Measurements from ENCODE around the gene TEF. TPM values are rescaled to one million over a fixed set of nuclear protein-coding genes. Genes with fewer than 3 reads are reported as not detected.

TEF gene
- total RNA-seq, 2 experiments from 2014 or later, result 1.9 to 2.4 TPM

- ChIA-PET POLR2A (no interaction called here), CTCF (interaction anchor here (0.5 to 0.9 kb wide), 2 partner anchors 12 to 13 kb away, joined by 3 to 4 read pairs; no protein-coding TSS in a partner anchor)
These were observed 29.7 kb upstream of the TEF start for GRCh38 chr22:41352058-41352457.

DNA sequence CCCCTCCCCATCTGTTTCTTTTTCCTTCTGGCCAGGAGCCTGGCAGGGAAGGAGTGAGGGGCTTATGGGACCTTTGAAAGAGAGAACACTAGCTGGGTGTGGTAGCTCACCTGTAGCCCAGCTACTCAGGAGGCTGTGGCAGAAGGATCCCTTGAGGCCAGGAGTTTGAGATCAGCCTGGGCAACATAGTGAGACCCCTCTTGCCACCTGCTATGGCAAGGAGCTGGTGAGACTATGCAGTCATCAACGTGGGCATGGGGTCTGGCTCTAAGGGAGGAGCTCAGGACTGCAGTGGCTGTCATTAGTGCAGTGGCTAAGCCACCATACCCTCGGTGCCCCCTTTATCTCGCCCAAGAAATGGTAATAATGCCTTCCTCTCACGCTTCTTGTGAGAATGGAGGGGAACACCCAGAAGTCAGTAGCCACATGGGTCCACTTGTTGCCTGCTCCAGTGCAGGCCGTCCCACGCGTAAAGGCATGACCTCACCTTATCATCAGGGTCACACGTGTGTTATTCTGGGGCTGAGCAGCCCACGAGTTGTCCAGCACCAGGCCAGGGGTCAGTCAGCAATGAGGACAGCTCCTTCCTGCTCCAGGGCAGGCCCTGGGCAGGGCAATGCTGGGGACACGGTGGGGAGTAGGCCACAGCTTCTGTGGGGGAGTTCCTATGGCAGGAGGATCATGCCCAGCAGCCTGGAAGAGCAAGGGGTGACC lies 27.7 kb upstream of the TEF start:
- ChIA-PET CTCF (no interaction called here), POLR2A (no interaction called here)

DNA sequence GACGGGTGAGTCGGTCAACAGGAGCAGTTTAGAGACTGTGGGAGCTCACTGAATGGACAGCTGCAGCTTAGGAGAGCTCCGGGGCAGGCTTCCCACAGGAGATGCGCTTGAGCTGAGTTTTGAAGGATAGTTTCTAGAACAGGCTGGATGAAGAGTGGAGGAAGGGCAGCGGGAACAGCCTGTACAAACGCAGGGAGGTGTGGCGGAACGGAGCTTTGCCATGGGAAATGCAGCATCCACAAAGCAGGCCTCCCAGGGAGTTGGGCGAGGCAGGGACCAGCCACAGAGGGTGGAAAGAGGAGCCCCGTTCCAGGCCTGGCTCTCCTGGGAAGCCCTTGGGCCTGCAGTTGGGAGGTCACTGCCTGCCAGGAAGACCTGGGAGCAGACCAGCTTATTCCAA lies 26.8 kb upstream of the TEF start:
- ChIA-PET POLR2A (no interaction called here), CTCF (no interaction called here)

DNA sequence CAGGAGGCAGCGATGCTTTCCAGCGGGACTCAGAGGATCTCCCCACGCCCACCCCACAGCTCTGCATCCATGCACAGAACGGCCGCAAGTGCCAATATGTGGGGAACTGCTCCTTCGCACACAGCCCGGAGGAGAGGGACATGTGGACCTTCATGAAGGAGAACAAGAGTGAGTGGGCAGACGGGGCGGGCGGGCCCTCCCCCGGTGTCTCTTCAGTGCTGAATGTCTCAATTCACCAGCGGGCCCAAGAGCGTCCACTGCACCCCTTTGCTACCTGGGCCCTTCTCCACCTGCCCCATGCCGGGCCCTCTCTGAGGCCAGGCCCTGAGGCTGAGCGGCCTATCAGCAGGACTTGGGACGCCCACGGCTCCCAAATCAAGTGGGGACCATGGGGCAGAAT lies 25.8 kb upstream of the TEF start:
- ChIA-PET POLR2A (no interaction called here), CTCF (no interaction called here)

GRCh38 chr22:41356430-41357028 lies 25.2 kb upstream of the TEF start:
- CTCF ChIA-PET, result no interaction called here
- POLR2A ChIA-PET, result no interaction called here

GRCh38 chr22:41357191-41357590 lies 24.6 kb upstream of the TEF start:
- POLR2A ChIA-PET, result no interaction called here
- CTCF ChIA-PET, result interaction anchor here (0.7 kb wide), 1 partner anchor 537 kb away, joined by 3 read pairs; no protein-coding TSS in a partner anchor

DNA sequence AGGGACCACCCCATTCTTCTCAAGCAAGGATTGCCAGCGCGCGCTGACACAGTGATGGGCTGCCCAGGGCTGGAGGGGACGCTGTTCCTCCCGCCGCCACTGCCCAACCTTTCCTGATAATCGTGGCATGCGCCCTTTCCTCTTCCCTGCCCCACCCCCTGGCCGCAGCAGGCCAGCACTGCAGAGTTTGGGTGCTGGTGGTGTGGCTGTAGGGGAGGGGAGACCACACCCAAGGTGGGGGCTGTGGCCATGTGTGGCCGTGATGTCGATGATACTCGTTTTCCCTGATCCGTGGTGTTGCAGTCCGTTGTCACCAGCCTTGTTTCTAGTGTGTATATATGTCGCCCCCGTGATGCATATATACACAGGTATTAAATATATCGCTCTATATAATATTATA lies 22.8 kb upstream of the TEF start:
- CTCF ChIA-PET, result interaction anchor here (0.9 kb wide), 1 partner anchor 9 kb away, joined by 3 read pairs; no protein-coding TSS in a partner anchor
- POLR2A ChIA-PET, result no interaction called here

DNA sequence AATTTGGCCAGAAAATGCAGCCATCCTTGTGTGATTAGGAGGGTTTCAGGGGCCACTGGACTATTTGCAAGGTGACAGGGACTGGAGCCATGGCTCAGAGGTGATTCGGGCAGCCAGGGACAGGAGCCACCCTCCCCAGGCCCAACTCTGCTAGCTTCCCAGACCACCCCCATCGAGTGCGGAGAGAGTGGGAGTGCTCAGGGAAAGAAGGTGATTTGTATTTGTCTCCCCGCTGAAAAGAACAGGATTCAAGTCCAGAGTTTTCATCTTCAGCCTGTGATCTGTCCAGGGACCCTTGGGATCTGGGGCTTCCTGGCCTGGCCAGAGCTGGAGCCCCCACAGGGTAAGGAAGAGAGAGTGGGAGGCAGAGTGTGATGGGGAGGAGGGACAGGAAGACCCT lies 22.4 kb upstream of the TEF start:
- POLR2A ChIA-PET, result no interaction called here

DNA sequence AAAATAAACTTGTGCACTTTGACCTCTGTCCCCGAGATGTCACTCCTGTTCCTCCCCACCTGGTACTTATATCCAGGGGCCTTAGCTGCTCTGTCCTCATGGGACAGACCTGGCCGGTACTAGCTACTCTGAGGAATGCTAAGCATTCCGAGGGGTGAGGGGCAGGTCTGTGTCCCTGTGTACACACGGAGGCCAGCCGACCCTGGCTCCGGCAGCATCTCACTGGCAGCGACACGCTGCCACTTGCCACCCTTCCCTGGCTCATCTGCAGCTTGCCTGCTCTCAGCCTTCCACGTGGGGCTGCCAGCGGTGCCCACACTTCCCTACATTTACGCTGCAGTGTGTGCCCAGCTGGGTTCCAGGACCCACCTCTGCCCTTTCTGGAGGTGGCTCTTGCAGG lies 21.6 kb upstream of the TEF start:
- CTCF ChIA-PET, result no interaction called here
- POLR2A ChIA-PET, result interaction anchor here (0.6 kb wide), 1 partner anchor 97 kb away, joined by 3 read pairs; no protein-coding TSS in a partner anchor

More for the DNA sequence above, 22.4 kb upstream of the TEF start:
- CTCF ChIA-PET, result no interaction called here

GRCh38 chr22:41361716-41362310 lies 19.9 kb upstream of the TEF start:
- ChIA-PET CTCF (interaction anchor here (1.1 kb wide), 2 partner anchors 18 to 19 kb away, joined by 4 read pairs; no protein-coding TSS in a partner anchor), POLR2A (interaction anchor here (0.6 kb wide), 1 partner anchor 1184 kb away, joined by 5 read pairs; no protein-coding TSS in a partner anchor)

- POLR2A ChIA-PET, result no interaction called here
- CTCF ChIA-PET, result interaction anchor here (0.9 to 1.1 kb wide), 2 partner anchors 19 to 394 kb away, joined by 3 to 4 read pairs; no protein-coding TSS in a partner anchor
These were observed 19.1 kb upstream of the TEF start for GRCh38 chr22:41362615-41363014.

DNA sequence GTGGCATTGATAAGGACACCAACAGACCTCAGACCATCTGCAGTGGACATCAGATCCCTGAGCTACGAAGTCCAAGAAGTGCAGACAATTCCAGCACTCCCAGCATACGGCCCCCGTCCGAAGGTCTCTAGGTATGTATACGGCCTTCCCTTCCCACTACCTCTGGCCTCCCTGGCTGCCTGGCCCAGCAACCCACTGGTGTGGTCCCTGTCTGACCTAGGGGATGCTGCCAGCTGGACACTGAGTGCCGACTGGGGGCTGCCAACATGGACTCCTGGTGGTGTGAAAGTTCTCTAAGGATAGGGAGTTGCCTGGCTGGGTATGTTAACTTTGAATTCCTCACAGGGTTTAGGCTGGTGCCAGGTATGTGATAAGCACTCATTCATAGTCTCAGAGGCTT lies 17.5 kb upstream of the TEF start:
- ChIA-PET POLR2A (no interaction called here), CTCF (interaction anchor here (0.7 kb wide), 1 partner anchor 12 kb away, joined by 3 read pairs; no protein-coding TSS in a partner anchor)

GRCh38 chr22:41364955-41365354 lies 16.8 kb upstream of the TEF start:
- CTCF ChIA-PET, result interaction anchor here (0.7 to 1.7 kb wide), 2 partner anchors 35 to 104 kb away, joined by 3 to 4 read pairs; partner anchors contain the start of gene PHF5A
- POLR2A ChIA-PET, result interaction anchor here (0.6 kb wide), 3 partner anchors 16 to 1532 kb away, joined by 3 to 8 read pairs (median 7); no protein-coding TSS in a partner anchor

GRCh38 chr22:41365425-41365824 lies 16.3 kb upstream of the TEF start:
- ChIA-PET POLR2A (interaction anchor here (0.6 to 0.7 kb wide), 4 partner anchors 15 to 1531 kb away, joined by 3 to 8 read pairs (median 6); no protein-coding TSS in a partner anchor), CTCF (interaction anchor here (0.7 to 1.7 kb wide), 2 partner anchors 35 to 103 kb away, joined by 3 to 4 read pairs; partner anchors contain the start of gene PHF5A)

DNA sequence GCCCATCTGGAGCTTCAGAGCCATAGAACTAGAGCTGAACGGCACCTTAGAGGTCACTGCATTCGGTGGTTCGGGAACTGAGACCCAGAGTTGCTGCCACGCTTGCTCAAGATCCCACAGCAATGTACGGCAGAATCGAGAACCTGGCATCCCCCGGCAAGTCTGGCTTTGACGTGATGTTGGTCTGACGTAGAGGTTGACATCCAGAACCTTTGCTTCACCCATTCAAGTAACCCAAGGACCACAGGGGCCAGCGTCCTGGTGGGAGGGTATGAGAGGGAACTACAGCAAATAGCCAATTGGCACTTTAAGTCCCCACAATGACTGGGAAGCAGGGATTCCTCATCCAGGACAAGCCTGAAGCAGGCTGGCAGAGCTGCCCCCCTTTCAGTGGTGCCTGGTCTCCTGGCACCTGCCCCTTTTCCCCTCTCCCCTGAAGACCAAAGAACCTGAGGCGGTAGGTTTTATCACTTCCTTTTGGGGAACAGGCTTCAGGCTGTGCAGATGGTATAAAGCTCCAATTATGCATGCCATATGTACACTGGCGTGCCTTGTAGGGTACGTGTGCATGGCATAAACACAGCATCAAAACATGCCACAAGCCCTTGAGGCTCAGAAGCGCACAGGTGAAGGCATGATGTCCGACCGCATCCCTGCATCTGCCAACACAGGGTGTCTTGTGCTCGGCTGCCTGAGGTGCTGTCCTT lies 15.3 kb upstream of the TEF start:
- CTCF ChIA-PET, result interaction anchor here (1.0 to 1.7 kb wide), 2 partner anchors 36 to 37 kb away, joined by 3 to 4 read pairs; no protein-coding TSS in a partner anchor
- POLR2A ChIA-PET, result interaction anchor here (0.7 kb wide), 1 partner anchor 30 kb away, joined by 6 read pairs; no protein-coding TSS in a partner anchor

GRCh38 chr22:41367039-41367679 lies 14.6 kb upstream of the TEF start:
- POLR2A ChIA-PET, result no interaction called here

DNA sequence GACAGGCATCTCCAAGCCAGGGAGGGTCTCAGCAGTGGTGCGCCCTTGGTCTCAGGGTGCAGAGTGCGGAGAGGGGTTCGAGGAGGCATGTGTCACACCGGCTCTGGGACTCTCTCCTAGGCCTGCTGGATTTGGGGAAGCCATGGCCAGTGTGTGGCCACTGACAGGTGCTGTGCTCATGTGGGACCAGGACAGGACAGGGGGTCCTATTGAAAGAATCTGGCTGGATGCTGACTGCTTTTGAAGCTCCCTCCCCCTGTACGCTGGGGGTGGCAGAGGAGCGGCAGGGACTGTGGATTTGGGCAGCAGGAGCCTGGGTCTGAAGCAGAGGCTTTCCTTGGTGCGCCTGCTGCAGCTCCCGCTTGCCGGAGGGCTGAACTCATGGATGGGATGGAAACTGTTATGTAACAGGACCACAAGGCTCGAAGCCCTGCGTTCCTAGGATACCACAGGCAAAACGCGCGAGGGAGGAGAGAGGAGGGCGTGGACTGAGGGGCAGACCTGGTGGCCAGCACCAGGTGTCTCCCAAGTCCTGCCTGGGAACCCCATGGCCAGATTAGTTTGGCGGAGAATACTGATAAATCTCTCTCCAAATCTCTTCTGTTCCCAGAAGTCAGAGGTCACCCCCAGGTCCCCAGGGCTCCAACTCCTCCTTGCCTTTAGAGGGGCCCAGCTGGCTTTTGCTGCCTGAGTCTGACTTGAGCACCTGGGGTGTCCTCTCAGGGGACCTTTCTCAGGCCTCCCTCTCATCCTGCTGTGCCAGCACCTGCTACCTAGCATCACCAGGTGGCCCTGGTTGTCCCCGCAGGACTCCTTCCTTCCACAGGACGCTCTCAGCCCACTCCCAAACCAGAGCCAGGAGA lies 13.8 kb upstream of the TEF start:
- ChIA-PET POLR2A (no interaction called here), CTCF (interaction anchor here (0.9 kb wide), 1 partner anchor 10 kb away, joined by 3 read pairs; no protein-coding TSS in a partner anchor)

More at GRCh38 chr22:41367039-41367679, 14.6 kb upstream of the TEF start:
- CTCF ChIA-PET, result interaction anchor here (0.9 kb wide), 1 partner anchor 9 kb away, joined by 3 read pairs; no protein-coding TSS in a partner anchor

All from activated CD8-positive, alpha-beta memory T cell treated with anti-CD3 and anti-CD28 coated beads for 36 hours (primary cell).